ENCODE measurements around the gene KIZ. TPM values are rescaled to one million over a fixed set of nuclear protein-coding genes. Genes with fewer than 3 reads are reported as not detected.

KIZ gene
- total RNA-seq, 1 donor, result 40.5 TPM

- TF ChIP-seq CTCF (IDR thresholded peaks at IDR 0.05; ENCODE audit: extremely low read depth, low read depth, low read length), result no peak
- no peaks in the 10 kb centered on the region for H3K9me3 ChIP-seq (ENCODE audit: low read depth, low read length)
- H4K20me1 ChIP-seq (ENCODE audit: insufficient read depth, low read length), result no peaks in the 10 kb centered on the region
- no peak overlapping the region for H3K27ac ChIP-seq (ENCODE audit: low read depth, low read length)
- H3K27me3 ChIP-seq (ENCODE audit: insufficient read depth, low read length), result no peaks in the 10 kb centered on the region
- no peak overlapping the region for H3K4me2 ChIP-seq (ENCODE audit: insufficient read depth, low read length)
- no peak for DNase-seq (ENCODE audit: insufficient read length, low spot score, missing footprints)
- H3K4me1 ChIP-seq (ENCODE audit: insufficient read depth, low read length), result no peaks in the 10 kb centered on the region
- peaks cover 11% of the 10 kb centered on the region for H3K36me3 ChIP-seq (ENCODE audit: insufficient read depth, low read length)
- H2AFZ ChIP-seq (ENCODE audit: low read length), result no peak overlapping the region
- H3K4me3 ChIP-seq (ENCODE audit: insufficient read depth, low read length), result no peak overlapping the region
- H3K79me2 ChIP-seq (ENCODE audit: insufficient read depth, low read length), result no peaks in the 10 kb centered on the region
Observed at GRCh38 chr20:21133404-21133803, 7.5 kb downstream of the KIZ start.

- no peak for TF ChIP-seq CTCF (IDR thresholded peaks at IDR 0.05; ENCODE audit: extremely low read depth, low read depth, low read length)
- Histone ChIP-seq H2AFZ (ENCODE audit: low read length) (no peak overlapping the region), H3K4me2 (ENCODE audit: insufficient read depth, low read length) (no peak overlapping the region), H3K36me3 (ENCODE audit: insufficient read depth, low read length) (peaks cover 11% of the 10 kb centered on the region), H4K20me1 (ENCODE audit: insufficient read depth, low read length) (no peaks in the 10 kb centered on the region), H3K9me3 (ENCODE audit: low read depth, low read length) (no peaks in the 10 kb centered on the region), H3K4me1 (ENCODE audit: insufficient read depth, low read length) (no peaks in the 10 kb centered on the region), H3K79me2 (ENCODE audit: insufficient read depth, low read length) (no peaks in the 10 kb centered on the region), H3K27ac (ENCODE audit: low read depth, low read length) (no peak overlapping the region), H3K27me3 (ENCODE audit: insufficient read depth, low read length) (no peaks in the 10 kb centered on the region), H3K4me3 (ENCODE audit: insufficient read depth, low read length) (no peak overlapping the region)
- no peak for DNase-seq (ENCODE audit: insufficient read length, low spot score, missing footprints)
Observed at GRCh38 chr20:21133917-21134622, 8.2 kb downstream of the KIZ start.

- H3K27me3 ChIP-seq (ENCODE audit: insufficient read depth, low read length), result no peaks in the 10 kb centered on the region
- DNase-seq (ENCODE audit: insufficient read length, low spot score, missing footprints), result no peak
- no peaks in the 10 kb centered on the region for H3K79me2 ChIP-seq (ENCODE audit: insufficient read depth, low read length)
- no peak overlapping the region for H2AFZ ChIP-seq (ENCODE audit: low read length)
- peaks cover 4% of the 10 kb centered on the region for H4K20me1 ChIP-seq (ENCODE audit: insufficient read depth, low read length)
- TF ChIP-seq CTCF (IDR thresholded peaks at IDR 0.05; ENCODE audit: extremely low read depth, low read depth, low read length), result no peak
- no peak overlapping the region for H3K4me2 ChIP-seq (ENCODE audit: insufficient read depth, low read length)
- peaks cover 13% of the 10 kb centered on the region for H3K36me3 ChIP-seq (ENCODE audit: insufficient read depth, low read length)
- no peaks in the 10 kb centered on the region for H3K9me3 ChIP-seq (ENCODE audit: low read depth, low read length)
- no peak overlapping the region for H3K4me3 ChIP-seq (ENCODE audit: insufficient read depth, low read length)
- H3K4me1 ChIP-seq (ENCODE audit: insufficient read depth, low read length), result no peaks in the 10 kb centered on the region
- no peak overlapping the region for H3K27ac ChIP-seq (ENCODE audit: low read depth, low read length)
Observed at GRCh38 chr20:21134883-21135493, 9.1 kb downstream of the KIZ start.

GRCh38 chr20:21136015-21136732, 10.3 kb downstream of the KIZ start:
- H2AFZ ChIP-seq (ENCODE audit: low read length), result no peak overlapping the region
- no peaks in the 10 kb centered on the region for H3K27me3 ChIP-seq (ENCODE audit: insufficient read depth, low read length)
- H4K20me1 ChIP-seq (ENCODE audit: insufficient read depth, low read length), result peaks cover 4% of the 10 kb centered on the region
- no peaks in the 10 kb centered on the region for H3K4me1 ChIP-seq (ENCODE audit: insufficient read depth, low read length)
- no peaks in the 10 kb centered on the region for H3K9me3 ChIP-seq (ENCODE audit: low read depth, low read length)
- no peak overlapping the region for H3K4me3 ChIP-seq (ENCODE audit: insufficient read depth, low read length)
- DNase-seq (ENCODE audit: insufficient read length, low spot score, missing footprints), result no peak
- H3K79me2 ChIP-seq (ENCODE audit: insufficient read depth, low read length), result no peaks in the 10 kb centered on the region
- peaks cover 17% of the 10 kb centered on the region for H3K36me3 ChIP-seq (ENCODE audit: insufficient read depth, low read length)
- no peak overlapping the region for H3K4me2 ChIP-seq (ENCODE audit: insufficient read depth, low read length)
- H3K27ac ChIP-seq (ENCODE audit: low read depth, low read length), result no peak overlapping the region
- TF ChIP-seq CTCF (IDR thresholded peaks at IDR 0.05; ENCODE audit: extremely low read depth, low read depth, low read length), result no peak
